Testis (tissue), 3 donors: ENCODE data around the gene TSGA10IP. TPM values are rescaled to one million over a fixed set of nuclear protein-coding genes. Genes with fewer than 3 reads are reported as not detected.

ENCODE experiments used
- DNase-seq: peaks from one replicate; pipeline ENCODE4 v3.0.0-alpha.2; 2019
- H3K27ac ChIP-seq, 2 donors: fragments of 200-600 bp; sonication (generic); one replicate each; pipeline ENCODE4 v1.5.1; 2019
- H3K27me3 ChIP-seq: fragments of 200-600 bp; sonication (generic); one replicate; pipeline ENCODE4 v1.5.1; 2019
- H3K36me3 ChIP-seq: fragments of 200-600 bp; sonication (generic); one replicate; pipeline ENCODE4 v1.5.1; 2017; ENCODE audit warnings: low read depth; ENCODE audit errors: missing control alignments
- H3K4me1 ChIP-seq: fragments of 200-600 bp; sonication (generic); one replicate; pipeline ENCODE4 v1.5.1; 2019
- H3K4me3 ChIP-seq, 2 donors: fragments of 200-600 bp; sonication (generic); one replicate each; pipeline ENCODE4 v1.5.1; 2017 to 2019
- H3K9me3 ChIP-seq: fragments of 200-600 bp; sonication (generic); one replicate; pipeline ENCODE4 v1.5.1; 2017
- CTCF ChIP-seq, 3 experiments: fragments of 450-650 bp in 2 of 3; fragments of 200-600 bp in 1 of 3; sonication (generic) in 1 of 3; IDR thresholded peaks; one replicate each; pipeline ENCODE4 v1.5.1; 2016 to 2019; ENCODE audit warnings: antibody characterized with exemption in 3 of 3, mild to moderate bottlenecking in 2 of 3, moderate library complexity in 1 of 3
- POLR2A ChIP-seq: fragments of 450-650 bp; IDR thresholded peaks from one replicate; pipeline ENCODE4 v1.6.1; 2017; ENCODE audit warnings: antibody characterized with exemption, mild to moderate bottlenecking, moderate library complexity
- WGBS, 2 donors: methylation state at CpG; one replicate each; pipeline ENCODE4 v1.1.5; 2018; 5-methylcytosine and 5-hydroxymethylcytosine counted together
- intact Hi-C: fragments of 100-400 bp; cut with DNase I; formaldehyde crosslinking; loops from one replicate; pipeline ENCODE4 v1.15.1; 2023; ENCODE audit warnings: low total_unique reads
- polyA plus RNA-seq: library from polyadenylated mRNA; stranded (reverse); fragments of 350-450 nt; fragmentation: Illumina TruSeq; extraction: RNeasy Lipid Tissue Mini Kit (QIAGEN cat#74804); gene quantifications from one replicate; pipeline ENCODE4 v1.2.3, GENCODE V29; 2014; ENCODE audit warnings: low read depth, low replicate concordance; ENCODE audit not compliant: insufficient read depth
- total RNA-seq, 2 donors: library from RNA; depleted of rRNA; stranded (reverse); fragments of >200 nt; gene quantifications; one replicate each; pipeline ENCODE4 v1.2.3, GENCODE V29; 2016

Gene TSGA10IP
- total and polyA plus RNA-seq, 3 donors from 2014 or later, result 5.4 to 17.8 (median 5.5) TPM

GRCh38 chr11:65973439-65974110 is 28.3 kb downstream of the TSGA10IP start:
- intact Hi-C loops, result no loop called here
- no peak overlapping the region for H3K27ac ChIP-seq
- TF ChIP-seq POLR2A, result no peak
- no peak for TF ChIP-seq CTCF (IDR thresholded peaks at IDR 0.05)
- 94 to 95% methylated on average over 12 to 13 of the region's 13 CpGs for WGBS, 2 donors
- peaks cover 19% of the 10 kb centered on the region for H3K4me1 ChIP-seq
- no peak for DNase-seq
- no peak overlapping the region for H3K4me3 ChIP-seq
- H3K9me3 ChIP-seq, result no peaks in the 10 kb centered on the region
- H3K36me3 ChIP-seq, result no peaks in the 10 kb centered on the region
- H3K27me3 ChIP-seq, result no peaks in the 10 kb centered on the region

DNA sequence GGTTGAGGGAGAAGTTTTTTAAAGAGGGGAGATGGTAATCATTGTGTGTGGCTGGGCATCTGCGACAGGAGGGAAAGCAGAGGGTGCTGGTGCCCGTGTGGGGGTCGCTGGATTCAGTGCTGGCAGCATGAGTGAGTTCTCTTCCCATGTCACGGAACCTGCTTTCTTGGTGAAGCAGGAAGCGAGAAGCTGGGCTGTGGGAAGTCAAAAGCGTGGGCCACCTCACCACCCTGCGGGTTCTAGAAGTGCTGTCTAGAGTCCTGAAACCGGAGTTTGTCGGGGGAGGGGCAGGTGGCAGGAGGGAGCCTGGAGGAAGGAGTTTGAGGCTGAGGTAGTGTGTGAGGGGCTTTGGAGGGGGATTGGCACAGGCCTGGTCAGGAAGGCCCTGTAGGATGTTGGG is 30.5 kb downstream of the TSGA10IP start:
- H3K36me3 ChIP-seq, result no peaks in the 10 kb centered on the region
- H3K27ac ChIP-seq, result no peak overlapping the region
- intact Hi-C loops, result no loop called here
- WGBS, 2 donors, result 93 to 94% methylated on average over 9 of the region's 9 CpGs
- no peaks in the 10 kb centered on the region for H3K4me1 ChIP-seq
- no peak for DNase-seq
- no peaks in the 10 kb centered on the region for H3K9me3 ChIP-seq
- no peak for TF ChIP-seq CTCF (IDR thresholded peaks at IDR 0.05)
- TF ChIP-seq POLR2A, result no peak
- no peaks in the 10 kb centered on the region for H3K27me3 ChIP-seq
- no peak overlapping the region for H3K4me3 ChIP-seq

GRCh38 chr11:65976216-65977176 is 31.2 kb downstream of the TSGA10IP start:
- no peaks in the 10 kb centered on the region for H3K4me1 ChIP-seq
- intact Hi-C loops, result no loop called here
- H3K27me3 ChIP-seq, result no peaks in the 10 kb centered on the region
- 81 to 83% methylated on average over 19 to 43 of the region's 43 CpGs for WGBS, 2 donors
- no peaks in the 10 kb centered on the region for H3K9me3 ChIP-seq
- TF ChIP-seq POLR2A (no peak), CTCF (IDR thresholded peaks at IDR 0.05) (no peak)
- no peak overlapping the region for H3K27ac ChIP-seq
- no peak for DNase-seq
- H3K36me3 ChIP-seq, result no peaks in the 10 kb centered on the region
- no peak overlapping the region for H3K4me3 ChIP-seq

DNA sequence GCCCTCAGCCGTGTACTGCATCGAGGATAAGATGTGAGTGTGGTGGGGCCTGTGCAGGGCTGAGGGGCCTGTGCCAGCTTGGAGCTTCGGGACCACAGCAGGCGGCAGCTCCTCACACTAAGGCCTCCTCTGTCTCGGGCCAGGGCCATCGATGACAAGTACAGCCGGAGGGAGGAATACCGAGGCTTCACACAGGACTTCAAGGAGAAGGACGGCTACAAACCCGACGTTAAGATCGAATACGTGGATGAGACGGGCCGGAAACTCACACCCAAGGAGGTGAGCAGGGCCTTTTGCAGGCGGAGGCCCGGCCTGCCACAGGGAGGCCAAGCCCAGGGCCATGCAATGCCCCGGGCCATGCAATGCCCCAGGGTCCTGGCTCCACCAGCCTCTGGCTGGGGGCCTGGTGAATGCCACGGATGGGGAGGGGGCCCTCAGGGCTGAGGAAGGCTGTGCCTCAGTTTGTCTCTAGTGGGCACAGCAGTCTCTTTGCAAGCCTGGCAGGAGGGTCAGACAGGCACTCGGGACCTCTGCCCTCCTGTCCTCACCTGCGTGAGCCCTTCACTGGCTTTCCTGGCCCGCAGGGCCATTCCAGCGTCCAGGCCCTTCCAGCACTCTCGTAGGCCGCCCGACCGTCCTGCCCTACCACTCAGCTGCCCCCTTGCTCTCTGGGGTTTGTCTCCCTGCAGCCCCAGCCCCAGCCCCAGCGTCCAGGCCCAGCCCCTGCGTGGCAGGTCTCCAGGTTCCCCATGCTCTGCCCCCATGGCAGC is 32.5 kb downstream of the TSGA10IP start:
- Histone ChIP-seq H3K4me1 (no peaks in the 10 kb centered on the region), H3K27me3 (no peaks in the 10 kb centered on the region), H3K4me3 (no peak overlapping the region), H3K27ac (no peak overlapping the region), H3K9me3 (no peaks in the 10 kb centered on the region), H3K36me3 (no peaks in the 10 kb centered on the region)
- intact Hi-C loops, result no loop called here
- 91% methylated on average over 16 to 28 of the region's 29 CpGs for WGBS, 2 donors
- DNase-seq, result no peak
- no peak for TF ChIP-seq CTCF (IDR thresholded peaks at IDR 0.05)
- no peak for TF ChIP-seq POLR2A
